Frontal cortex (tissue), 4 donors: Measurements from ENCODE around the gene TMEM54. TPM values are rescaled to one million over a fixed set of nuclear protein-coding genes. Genes with fewer than 3 reads are reported as not detected.

Experiments
- DNase-seq, 2 donors: peaks; one replicate each; pipeline ENCODE4 v3.0.0; 2012; ENCODE audit warnings: low spot score in 2 of 2
- FAIRE-seq: peaks from 2 replicates; lab custom pipeline; 2012; peaks lifted over from hg19 to GRCh38; lab: Jason Lieb, UNC
- total RNA-seq: library from RNA; depleted of rRNA; stranded (reverse); fragments of >200 nt; gene quantifications from one replicate; pipeline ENCODE4 v1.2.3, GENCODE V29; 2014
- donor health status: control.
- donor health status: control.
- donor health status: control.

The TMEM54 gene
- total RNA-seq, 1 donor from 2014 or later: 2.0 TPM

GRCh38 chr1:32868806-32869455 is 32.3 kb downstream of the TMEM54 start:
- DNase-seq: no peak
- FAIRE-seq: no peak

GRCh38 chr1:32868085-32868484 is 33.1 kb downstream of the TMEM54 start:
- DNase-seq (no peak), FAIRE-seq (no peak)

GRCh38 chr1:32867671-32868070 is 33.5 kb downstream of the TMEM54 start:
- no peak for DNase-seq
- no peak for FAIRE-seq

- DNase-seq: no peak
- FAIRE-seq: no peak
Measured at GRCh38 chr1:32867151-32867550, 34.0 kb downstream of the TMEM54 start.

GRCh38 chr1:32865639-32866405 is 35.4 kb downstream of the TMEM54 start:
- no peak for DNase-seq
- FAIRE-seq: no peak

GRCh38 chr1:32864375-32865019 is 36.7 kb downstream of the TMEM54 start:
- FAIRE-seq (no peak), DNase-seq (no peak)

GRCh38 chr1:32863881-32864245 is 37.3 kb downstream of the TMEM54 start:
- FAIRE-seq (no peak), DNase-seq (no peak)

GRCh38 chr1:32863218-32863880 is 37.8 kb downstream of the TMEM54 start:
- no peak for DNase-seq
- FAIRE-seq: no peak

- DNase-seq: no peak
- no peak for FAIRE-seq
Measured at GRCh38 chr1:32861904-32862695, 39.1 kb downstream of the TMEM54 start.

GRCh38 chr1:32860566-32860965 is 40.6 kb downstream of the TMEM54 start:
- no peak for FAIRE-seq
- no peak for DNase-seq

GRCh38 chr1:32859915-32860314 is 41.3 kb downstream of the TMEM54 start:
- DNase-seq (no peak), FAIRE-seq (no peak)

GRCh38 chr1:32858791-32859190 is 42.4 kb downstream of the TMEM54 start:
- no peak for FAIRE-seq
- DNase-seq: no peak

GRCh38 chr1:32858136-32858535 is 43.1 kb downstream of the TMEM54 start:
- DNase-seq: no peak
- no peak for FAIRE-seq

- DNase-seq: no peak
- no peak for FAIRE-seq
Measured at GRCh38 chr1:32855861-32856617, 45.1 kb downstream of the TMEM54 start.

GRCh38 chr1:32848354-32849063 is 52.7 kb downstream of the TMEM54 start:
- no peak for FAIRE-seq
- no peak for DNase-seq
